Epithelial cell of proximal tubule (primary cell): ENCODE results near the gene SEMA4F. TPM values are rescaled to one million over a fixed set of nuclear protein-coding genes. Genes with fewer than 3 reads are reported as not detected.
A peak's percentile ranks its signal among the peaks of the same experiment; 100 is the strongest.

Experiments
- DNase-seq: peaks from one replicate; pipeline ENCODE4 v3.0.0-alpha.2; 2011; ENCODE audit warnings: low read depth
- H3K4me3 ChIP-seq: 2 replicates; pipeline ENCODE4 v1.5.1; 2011; ENCODE audit warnings: low read depth, mild to moderate bottlenecking, low read length
- CTCF ChIP-seq: conservative IDR thresholded peaks from 2 replicates; pipeline ENCODE4 v1.5.1; 2012; ENCODE audit warnings: low read depth, mild to moderate bottlenecking, low read length
- total RNA-seq: library from RNA; depleted of rRNA; stranded (reverse); fragments of >200 nt; gene quantifications from 2 replicates; pipeline ENCODE4 v1.2.3, GENCODE V29; 2015

The SEMA4F gene
- 10.3 and 13.8 TPM in 2 replicates for total RNA-seq

- H3K4me3 ChIP-seq = peak within 1 kb of the TSS; percentile 67
- TF ChIP-seq CTCF = no peak
- DNase-seq = peak; percentile 64
Observed at GRCh38 chr2:74653985-74654882, at the start of gene SEMA4F. Gene SEMA4F (plus strand): TSS chr2:74654247. CDS start chr2:74654377, 130 bp downstream.

GRCh38 chr2:74606927-74607326 is 47.1 kb upstream of the SEMA4F start:
- no peak overlapping the region for H3K4me3 ChIP-seq
- DNase-seq = no peak
- TF ChIP-seq CTCF = no peak

- TF ChIP-seq CTCF = no peak
Observed at GRCh38 chr2:74617122-74617521, 36.9 kb upstream of the SEMA4F start.

GRCh38 chr2:74618410-74619083 is 35.5 kb upstream of the SEMA4F start:
- H3K4me3 ChIP-seq = no peak overlapping the region
- no peak for TF ChIP-seq CTCF
- DNase-seq = no peak

More at GRCh38 chr2:74617122-74617521, 36.9 kb upstream of the SEMA4F start:
- H3K4me3 ChIP-seq = no peak overlapping the region
- DNase-seq = no peak

- no peak for DNase-seq
- no peak for TF ChIP-seq CTCF
- no peak overlapping the region for H3K4me3 ChIP-seq
Observed at GRCh38 chr2:74619651-74620297, 34.3 kb upstream of the SEMA4F start.

- TF ChIP-seq CTCF = no peak
- no peak for DNase-seq
- no peak overlapping the region for H3K4me3 ChIP-seq
Observed at GRCh38 chr2:74620671-74621070, 33.4 kb upstream of the SEMA4F start.
